Limb (tissue), 2 donors: ENCODE measurements around the gene SRRM2.
"Not testable (repeated sequence)": the region's sequence is repeated elsewhere in the genome, so short reads cannot be mapped to it uniquely, and the experiment has no call there.

Experiments
- DNase-seq, 2 donors: peaks; one replicate each; pipeline ENCODE4 v3.0.0-alpha.2; 2016; ENCODE audit errors: extremely low spot score in 2 of 2

Gene SRRM2

GRCh38 chr16:2715064-2715463 is 37.4 kb upstream of the SRRM2 start:
- DNase-seq, result no peak

DNA sequence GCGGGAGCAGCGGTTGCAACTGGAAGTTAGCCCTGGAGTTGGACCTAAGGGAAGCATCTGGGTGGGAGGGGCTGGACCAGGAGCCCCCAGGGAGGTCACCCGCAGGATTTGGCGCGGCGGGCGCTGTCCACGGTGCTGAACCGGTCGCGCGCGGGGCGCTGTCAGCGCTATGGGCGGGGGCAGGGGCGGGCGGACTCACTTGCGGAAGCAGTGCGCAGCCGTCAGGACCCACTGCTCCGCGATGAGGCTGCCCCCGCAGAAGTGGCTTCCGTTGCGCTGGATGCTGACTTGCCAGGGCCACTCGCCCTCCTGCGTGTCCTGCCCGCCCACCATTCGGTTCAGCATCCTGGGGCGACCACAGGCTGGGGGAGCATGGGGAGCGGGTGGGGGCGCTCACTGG is 36.9 kb upstream of the SRRM2 start:
- DNase-seq, result peak; percentile 14 to 82

- DNase-seq, result peak in 1 of 2 donors; percentile 27
Observed at GRCh38 chr16:2715966-2716885, 36.2 kb upstream of the SRRM2 start.

DNA sequence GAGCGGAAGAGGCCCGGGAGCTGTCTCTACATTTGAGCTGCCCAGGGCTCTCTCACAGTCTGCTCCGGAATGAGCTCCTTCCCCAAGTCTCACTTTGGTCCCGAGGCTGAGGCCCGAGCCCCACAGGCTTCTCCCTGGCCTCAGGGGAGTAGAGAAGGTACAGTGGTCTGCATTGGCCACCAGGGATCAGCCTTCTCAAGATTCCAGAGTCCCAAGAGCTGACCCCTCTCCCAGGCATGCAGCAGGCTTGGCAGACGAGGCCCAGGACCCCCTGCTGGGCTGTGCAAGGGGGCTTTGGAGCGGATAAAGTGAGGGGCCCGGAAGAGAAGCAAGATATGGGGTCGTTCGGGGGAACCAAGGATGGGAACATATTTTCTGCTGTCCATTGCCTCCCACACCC is 35.5 kb upstream of the SRRM2 start:
- DNase-seq, result peak in 1 of 2 donors; percentile 19

DNA sequence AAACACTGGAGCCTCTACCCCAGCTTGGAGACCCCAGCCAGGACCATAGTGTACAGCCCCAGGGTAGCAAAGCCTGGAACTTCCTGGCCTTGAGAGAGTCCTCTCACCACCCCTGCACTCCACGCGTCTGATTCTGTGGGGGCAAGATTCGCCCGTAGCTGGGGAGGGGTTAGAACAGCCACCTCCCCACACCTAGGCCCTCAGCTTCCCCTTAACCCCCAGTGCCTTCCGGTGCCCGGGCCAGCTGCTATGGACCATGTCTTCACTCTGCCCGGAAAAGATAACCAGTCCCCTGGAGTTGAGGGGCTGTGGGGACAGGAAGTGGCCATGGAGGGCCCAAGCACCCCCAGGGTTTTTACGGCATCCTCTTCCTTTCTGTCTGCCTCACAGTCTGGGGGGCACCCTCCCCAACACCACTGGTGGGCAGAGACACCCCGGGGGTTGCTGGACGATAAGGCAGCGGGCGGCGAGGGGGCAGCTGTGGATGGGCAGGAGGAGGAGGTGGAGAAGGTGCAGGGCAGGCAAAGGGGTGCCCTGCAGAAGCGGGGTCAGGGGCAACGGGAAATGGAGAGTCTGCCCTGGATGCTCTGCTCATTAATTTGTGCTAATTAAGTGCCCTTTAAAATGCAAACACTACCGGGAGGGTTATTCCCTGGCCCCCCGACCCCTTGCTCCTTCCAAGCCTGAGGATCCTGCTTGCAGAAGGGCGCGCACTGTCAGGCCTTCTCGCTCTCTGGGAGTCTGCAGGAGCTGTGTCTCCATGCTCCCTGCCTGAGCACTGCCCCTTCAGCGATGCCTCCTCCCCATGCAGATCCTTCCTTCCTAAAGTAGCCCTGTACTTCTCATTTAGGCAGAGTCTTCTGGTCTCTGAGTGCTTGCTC is 34.8 kb upstream of the SRRM2 start:
- peak in 1 of 2 donors; percentile 21 for DNase-seq

DNA sequence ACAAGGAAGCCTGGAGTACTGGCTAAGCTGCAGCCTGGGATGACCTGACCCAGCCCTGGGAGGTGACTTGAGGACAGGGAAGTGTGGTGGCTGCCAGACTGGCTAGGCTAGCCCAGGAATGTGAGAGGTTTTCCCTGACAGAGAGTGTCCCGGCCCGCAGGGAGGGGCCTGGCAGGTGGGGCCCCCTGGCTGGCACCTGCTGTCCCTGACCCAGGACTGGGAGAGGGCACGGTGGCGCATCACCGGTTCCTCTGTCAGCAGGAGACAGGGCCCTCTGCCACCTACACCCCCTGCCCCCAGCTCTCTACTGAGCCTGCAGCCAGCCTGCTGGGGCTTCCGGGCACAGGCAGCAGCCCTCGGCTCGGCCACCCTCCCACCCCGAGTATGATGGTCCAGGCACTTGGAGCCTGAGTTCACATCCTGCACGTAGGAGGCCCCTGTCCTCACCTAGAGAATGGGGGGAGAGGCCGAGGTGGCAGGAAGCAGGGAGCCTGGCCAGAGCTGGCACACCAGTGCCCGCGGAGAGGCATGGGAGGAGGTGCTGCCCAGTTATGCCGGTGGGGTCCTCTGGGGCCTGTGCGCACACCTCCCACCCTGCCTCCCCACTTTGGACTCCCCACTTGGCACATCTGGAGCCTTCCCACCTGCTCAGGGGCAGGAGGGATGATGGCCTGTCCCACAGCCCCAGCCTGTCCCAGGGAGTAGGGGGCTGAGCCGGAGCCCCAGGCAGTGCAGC is 32.9 kb upstream of the SRRM2 start:
- DNase-seq, result no peak

DNA sequence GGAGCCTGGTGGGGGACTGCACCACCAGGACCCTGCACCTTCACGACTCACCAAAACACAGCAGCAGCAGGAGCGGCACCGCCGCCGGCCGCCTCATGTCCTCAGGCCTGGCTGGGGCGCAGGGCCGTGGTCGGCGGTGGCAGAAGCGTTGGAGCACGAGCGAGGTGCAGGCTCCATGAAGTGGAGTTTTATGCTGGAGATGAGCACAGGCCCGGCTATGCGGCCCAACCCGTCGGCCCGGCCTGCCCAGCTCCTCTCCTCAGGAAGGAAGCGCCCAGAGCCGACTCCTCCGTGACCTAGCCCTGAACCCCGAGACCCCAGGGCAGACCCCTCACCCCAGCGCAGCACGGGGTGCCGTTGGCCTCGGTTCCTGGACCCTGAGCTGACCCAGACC is 32.4 kb upstream of the SRRM2 start, which contains the start of gene PRSS27:
PRSS27 (minus strand) TSS at position 161 of the 394 bp plus-strand sequence; CDS start at position 97, 64 bp downstream.
- peak in 1 of 2 donors; percentile 31 for DNase-seq

GRCh38 chr16:2720719-2721633 is 31.5 kb upstream of the SRRM2 start:
- DNase-seq, result peak; percentile 67 to 92

DNA sequence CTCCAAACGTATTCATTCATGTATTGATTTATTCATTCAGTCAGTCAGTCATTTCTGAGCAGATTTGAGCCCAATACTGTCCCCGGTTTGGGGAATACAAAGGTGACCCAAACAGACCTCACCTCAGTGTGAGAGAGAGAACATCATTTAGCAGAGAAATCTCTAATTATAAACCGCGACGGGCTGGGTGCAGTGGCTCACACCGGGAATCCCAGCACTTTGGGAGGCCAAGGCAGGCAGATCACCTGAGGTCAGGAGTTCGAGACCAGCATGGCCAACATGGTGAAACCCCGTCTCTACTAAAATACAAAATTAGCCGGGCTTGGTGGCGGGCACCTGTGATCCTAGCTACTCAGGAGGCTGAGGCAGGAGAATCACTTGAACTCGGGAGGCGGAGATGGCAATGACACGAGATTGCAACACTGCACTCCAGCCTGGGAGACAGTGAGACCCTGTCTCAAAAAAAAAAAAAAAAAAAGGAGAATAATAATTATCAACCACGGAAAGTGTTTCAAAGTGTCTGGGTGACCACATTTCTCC is 30.7 kb upstream of the SRRM2 start:
- DNase-seq, result not testable (repeated sequence)

GRCh38 chr16:2724088-2724676 is 28.3 kb upstream of the SRRM2 start:
- no peak for DNase-seq

- DNase-seq, result peak in 1 of 2 donors; percentile 26
Observed at GRCh38 chr16:2724816-2725348, 27.6 kb upstream of the SRRM2 start.

GRCh38 chr16:2726923-2727322 is 25.5 kb upstream of the SRRM2 start:
- DNase-seq, result no peak

GRCh38 chr16:2728034-2728433 is 24.4 kb upstream of the SRRM2 start:
- DNase-seq, result no peak

- DNase-seq, result no peak
Observed at GRCh38 chr16:2734844-2735515, 17.5 kb upstream of the SRRM2 start.

GRCh38 chr16:2736476-2737237 is 15.8 kb upstream of the SRRM2 start:
- DNase-seq, result no peak

GRCh38 chr16:2737238-2737605 is 15.2 kb upstream of the SRRM2 start:
- no peak for DNase-seq

DNA sequence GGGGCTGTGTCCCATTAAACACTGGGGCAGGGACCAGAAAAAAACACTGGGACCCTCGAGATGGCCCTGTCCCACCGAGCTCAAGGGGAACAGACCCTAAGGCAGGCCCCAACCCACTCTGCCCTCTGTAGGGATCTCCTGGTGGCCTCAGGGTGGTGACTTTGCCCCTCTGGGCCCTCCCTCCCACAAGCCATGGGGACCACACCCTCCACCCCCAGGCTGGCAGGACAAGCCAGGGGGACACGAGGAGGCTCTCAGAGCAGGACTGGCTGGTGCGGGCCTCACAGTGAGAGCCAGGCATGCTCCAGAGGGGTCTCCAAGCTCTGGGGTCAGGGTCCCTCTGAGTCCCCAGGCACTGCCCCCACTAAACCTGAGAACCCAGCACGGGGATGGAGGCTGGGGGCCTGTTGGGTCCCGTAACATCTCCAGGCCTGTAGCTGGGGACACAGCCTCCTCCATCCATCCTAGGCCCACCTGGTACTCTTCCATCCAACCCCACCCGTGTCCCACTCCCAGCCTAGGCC is 14.5 kb upstream of the SRRM2 start:
- DNase-seq, result no peak

DNA sequence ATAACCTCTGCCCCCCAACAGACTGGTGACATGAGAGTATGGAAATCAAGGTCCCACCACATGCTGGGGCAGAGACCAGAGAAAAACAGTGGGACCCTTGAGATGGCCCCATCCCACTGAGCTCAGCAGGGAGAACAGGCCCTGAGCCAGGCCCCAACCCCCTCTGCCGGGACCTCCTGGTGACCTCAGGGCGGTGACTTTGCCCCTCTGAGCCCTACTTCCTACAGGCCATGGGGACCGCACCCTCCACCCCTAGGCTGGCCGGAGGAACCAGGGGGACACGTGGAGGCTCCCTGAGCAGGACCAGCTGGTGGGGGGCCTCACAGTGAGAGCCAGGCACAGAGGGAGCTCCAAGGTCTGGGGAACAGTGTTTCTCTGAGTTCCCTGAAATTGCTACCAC is 13.8 kb upstream of the SRRM2 start:
- no peak for DNase-seq
